ENCODE data around the gene WFIKKN1.

Gene WFIKKN1, protein sequence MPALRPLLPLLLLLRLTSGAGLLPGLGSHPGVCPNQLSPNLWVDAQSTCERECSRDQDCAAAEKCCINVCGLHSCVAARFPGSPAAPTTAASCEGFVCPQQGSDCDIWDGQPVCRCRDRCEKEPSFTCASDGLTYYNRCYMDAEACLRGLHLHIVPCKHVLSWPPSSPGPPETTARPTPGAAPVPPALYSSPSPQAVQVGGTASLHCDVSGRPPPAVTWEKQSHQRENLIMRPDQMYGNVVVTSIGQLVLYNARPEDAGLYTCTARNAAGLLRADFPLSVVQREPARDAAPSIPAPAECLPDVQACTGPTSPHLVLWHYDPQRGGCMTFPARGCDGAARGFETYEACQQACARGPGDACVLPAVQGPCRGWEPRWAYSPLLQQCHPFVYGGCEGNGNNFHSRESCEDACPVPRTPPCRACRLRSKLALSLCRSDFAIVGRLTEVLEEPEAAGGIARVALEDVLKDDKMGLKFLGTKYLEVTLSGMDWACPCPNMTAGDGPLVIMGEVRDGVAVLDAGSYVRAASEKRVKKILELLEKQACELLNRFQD

DNA sequence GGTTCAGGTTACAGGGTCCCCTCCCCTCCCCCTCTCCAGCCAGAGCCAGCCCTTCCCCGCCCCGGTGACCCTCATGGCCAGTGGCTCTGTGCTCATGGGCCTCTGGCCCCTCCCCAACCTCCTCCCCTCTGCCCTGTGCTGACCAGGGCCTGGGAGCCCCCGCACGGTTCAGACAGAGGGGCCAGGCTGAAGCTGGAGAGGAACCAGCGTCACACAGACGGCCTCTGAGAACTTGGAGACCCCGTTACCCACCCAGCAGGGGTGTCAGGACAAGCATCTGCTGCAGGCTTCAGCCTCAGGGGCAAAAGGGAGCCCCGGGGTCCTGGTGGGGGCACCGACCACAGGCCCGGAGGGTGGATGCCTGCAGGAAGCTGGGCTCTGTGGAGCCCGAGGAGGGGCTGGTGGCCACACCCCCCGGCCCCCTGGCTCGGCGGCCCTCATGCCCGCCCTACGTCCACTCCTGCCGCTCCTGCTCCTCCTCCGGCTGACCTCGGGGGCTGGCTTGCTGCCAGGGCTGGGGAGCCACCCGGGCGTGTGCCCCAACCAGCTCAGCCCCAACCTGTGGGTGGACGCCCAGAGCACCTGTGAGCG, at the start of gene WFIKKN1:
Gene WFIKKN1, plus strand, starts transcription at position 171 of the 591 bp plus-strand sequence. Its CDS starts 269 bp downstream, at position 440.
- no peak for DNase-seq

DNA sequence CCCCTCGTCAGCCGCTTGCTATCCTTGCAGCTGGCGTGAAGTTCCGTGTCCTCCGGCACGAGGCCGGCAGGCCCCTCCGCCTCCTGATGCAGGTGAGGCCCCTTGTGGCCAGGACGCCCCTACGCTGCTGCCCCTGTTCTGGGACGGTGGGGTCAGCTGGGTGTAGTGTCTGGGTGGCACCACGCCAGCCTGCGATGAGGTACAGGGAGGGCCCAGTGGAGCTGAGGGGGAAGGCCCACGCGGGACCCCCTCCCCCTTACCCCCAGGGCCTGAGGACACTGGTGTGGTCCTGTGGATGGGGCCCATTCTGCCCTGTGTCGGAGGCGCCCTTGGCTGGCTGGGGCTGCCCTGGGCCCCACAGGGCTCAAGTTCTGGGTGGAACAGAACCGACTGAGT, 48.6 kb upstream of the WFIKKN1 start:
- DNase-seq: no peak

DNA sequence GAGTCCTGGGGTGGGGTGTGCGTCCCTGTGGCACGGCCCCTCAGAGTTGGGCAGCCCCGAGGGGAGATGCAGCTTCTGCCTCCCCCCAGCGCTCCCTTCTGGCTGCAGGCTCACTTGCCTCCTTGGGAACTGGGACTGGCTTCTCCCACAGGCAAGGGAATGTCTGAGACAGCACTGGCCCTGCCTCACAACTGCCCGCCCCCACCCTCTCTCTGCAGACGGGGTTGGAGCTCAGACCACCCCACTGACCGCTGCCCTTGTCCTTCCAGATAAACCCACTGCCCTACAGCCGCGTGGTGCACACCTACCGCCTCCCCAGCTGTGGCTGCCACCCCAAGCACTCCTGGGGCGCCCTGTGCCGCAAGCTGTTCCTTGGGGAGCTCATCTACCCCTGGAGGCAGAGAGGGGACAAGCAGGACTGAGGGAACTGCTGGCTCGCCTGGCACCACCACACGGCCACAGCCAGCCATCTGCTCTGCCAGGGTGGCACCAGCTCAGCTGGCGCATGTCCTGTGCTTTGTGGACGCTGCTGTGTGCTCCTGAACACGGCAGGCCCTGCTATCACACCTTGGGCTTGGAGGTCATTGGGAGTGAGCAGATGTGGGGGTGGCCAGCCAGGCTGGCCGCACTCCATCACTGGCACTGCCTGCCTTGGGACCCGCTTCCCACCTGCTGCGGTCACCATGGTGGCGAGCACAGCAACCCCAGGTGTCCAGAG, 48.0 kb upstream of the WFIKKN1 start:
- DNase-seq: no peak

DNA sequence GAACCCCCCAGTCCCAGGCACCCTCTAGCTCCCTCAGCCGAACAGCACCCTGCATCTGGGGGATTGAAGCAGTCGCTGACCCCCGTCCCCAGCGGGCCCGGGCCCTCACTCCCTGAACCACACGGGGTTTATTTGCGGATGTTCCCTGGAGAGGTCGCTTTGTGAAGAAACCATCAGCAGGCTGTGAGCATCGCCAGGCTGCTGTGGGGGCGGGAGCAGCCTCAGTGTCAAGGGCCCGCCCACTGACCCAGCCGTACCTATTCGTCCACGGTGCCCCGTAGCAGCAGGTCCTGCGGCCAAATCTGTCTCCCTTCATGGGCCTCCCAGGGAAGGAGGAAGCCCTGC, 47.3 kb upstream of the WFIKKN1 start:
- DNase-seq: no peak

DNA sequence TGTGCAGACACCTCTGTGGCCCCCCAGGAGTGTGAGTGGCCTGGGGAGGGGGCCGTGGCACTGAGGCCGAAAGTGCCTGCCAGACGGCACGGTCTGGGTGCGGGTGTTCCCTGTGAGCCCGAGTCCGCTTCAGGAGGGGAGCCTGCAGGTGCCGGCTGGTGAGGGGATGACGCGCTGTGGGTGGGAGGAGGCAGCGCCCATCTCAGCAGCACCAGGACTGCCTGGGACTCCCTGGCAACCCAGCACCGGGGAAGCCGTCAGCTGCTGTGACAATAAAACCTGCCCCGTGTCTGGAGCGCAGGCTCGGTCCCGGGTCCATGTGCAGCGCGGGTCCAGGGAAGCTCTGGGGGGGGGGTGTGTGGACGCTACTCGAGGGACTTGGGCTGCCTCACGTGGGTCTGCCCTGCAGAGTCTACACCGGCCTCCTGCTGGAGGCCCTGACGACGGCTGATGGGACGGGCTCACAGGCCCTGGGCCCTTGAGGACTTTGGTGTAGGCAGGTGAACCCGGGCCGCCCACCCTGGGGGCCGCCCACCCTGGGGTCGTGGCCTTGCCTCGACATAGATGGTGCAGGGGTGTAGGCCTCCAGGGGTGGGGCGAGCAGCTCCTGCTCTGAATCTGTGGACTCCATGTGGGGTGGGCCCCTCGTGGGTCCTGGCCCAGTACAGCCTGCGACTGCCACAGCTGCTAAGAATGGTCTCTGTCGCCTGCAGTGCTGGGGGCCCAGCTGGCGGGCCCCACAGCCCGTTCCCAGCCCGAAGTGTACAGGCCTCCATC, 46.8 kb upstream of the WFIKKN1 start:
- DNase-seq: no peak

DNA sequence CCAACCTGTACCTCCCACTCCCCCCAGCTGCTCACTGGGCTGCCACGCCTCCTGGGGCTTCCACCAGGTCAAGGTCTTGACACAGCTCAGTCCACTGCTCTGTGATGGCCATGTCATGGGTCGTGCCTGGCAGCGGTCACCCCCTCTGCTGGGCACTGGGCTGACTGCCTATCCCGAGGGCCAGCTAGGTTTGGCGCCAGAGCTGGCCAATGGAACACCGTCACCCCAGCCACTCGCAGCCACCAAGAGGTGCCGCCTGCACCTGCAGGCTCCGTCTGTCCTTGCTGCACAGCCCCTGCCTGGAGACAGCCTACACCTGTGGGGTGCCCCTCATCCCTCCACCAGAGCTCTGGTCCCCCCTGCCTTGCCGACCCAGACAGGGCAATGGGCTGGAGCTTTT, 45.4 kb upstream of the WFIKKN1 start:
- peak; percentile 29 for DNase-seq

DNA sequence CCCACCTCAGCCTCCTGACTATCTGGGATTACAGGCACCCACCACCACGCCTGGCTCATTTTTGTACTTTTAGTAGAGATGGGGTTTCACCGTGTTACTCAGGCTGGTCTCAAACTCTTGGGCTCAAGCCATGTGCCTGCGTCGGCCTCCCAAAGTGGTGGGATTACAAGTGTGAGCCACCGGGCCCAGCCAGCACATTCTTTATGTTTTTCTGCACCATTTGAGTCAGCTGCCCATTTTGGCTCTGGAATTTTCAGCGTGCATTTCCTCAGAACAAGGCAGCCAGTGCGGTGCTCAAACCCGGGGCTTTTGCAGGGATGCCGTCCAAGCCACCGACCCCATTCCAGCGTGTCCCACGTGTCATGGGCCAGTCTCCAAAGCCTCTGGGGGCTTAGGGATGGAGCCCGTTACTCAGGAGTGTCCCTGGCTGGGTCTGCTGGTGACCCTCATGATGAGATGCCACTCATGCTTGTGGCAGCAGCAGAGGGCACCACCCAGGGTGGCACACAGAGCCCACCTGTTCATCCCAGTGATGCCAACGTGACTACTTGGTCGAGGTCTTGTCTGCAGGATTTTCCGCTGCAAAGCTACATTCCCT, 44.6 kb upstream of the WFIKKN1 start:
- DNase-seq: no peak

DNA sequence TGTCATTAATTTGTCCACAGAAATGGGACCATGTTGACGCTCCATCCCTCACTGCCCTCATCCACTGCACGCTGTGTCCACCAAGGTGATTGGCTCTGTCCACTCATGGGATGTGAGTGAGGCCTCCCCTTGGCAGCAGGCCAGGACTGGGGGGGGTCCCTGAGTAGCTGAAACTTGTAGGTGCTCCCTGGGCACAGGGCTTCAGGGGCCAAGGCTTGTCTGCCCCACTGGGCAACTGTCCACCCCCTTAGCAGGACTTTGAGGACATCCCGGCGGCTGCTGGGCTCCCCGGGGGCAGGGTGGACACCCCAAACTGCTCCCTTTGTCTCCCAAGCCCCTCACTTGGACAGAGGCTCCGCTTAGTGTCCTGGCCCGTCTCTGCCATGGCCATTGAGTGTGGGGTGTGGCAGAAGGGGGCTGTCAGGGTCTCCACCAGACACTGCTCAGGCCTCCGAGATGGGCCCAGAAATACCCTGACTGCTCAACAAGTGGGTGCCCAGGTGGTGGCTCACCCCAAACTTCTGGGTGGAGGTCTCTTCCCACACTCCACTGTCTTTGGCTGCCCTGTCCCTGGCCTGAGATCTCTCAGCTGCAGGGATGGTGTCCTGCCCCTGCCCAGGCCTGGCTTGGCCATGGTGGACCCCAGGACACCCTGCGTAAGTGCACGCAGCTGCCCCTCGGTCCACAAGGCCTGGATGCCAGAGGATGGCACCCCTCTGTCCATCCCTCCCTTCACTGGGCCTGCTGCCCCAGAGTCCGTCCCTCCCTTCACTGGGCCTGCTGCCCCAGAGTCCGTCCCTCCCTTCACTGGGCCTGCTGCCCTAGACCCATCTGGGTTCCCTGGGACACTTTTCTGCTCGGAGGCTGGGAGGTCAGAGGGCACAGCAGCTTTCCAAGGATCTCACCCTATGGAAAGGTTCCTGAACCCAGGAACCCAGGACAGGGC, 43.9 kb upstream of the WFIKKN1 start:
- no peak for DNase-seq

DNA sequence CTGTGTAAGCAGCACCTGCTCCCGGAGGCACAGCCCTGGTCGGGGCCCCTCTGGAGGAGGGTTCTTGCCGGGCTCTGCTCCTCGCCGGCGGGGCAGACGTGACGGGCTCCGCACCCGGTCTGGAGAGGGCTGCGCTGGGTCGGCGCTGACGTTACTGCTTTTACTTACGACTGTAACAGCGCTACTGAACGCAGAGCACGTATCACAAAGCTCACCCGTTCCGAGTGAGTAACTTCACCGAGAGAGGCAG, 42.2 kb upstream of the WFIKKN1 start:
- DNase-seq: no peak

DNA sequence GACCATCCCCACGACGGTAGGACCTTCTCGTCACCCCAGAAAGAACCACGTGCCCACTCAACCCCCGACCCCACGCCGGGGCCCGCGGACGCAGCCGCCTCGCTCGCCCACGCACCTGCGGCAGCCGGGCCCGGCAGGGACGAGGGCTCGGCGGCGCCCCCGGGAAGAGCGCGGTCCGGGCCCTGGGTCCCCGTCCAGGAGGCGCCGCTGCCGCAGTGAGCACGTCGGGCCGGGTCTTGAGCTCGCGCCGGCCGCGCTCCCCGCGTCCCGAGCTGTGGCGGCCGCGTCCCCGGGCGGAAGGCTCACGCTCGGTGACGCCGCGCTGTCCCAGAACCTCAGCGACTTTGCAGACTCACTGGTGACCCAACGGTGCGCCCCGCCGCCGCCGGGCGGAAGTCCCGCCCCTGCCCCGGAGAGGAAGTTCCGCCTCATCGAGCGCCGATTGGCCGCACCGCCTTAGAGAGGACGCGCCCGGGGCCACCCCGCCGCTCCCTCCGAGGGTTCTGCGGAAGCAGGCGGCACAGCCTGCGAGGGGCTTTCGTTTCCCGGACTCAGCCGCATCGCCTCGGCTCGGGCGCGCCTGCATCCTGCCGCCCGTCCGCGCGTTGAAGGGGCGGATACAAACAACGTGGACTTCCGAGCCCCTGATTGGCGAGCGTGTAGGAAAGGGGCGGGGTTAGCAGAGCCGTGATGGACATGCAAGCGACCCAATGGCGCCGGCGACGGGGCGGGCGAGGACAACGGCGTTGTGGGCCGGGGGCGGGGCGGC, 41.7 kb upstream of the WFIKKN1 start:
- peak; percentile 98 for DNase-seq

DNA sequence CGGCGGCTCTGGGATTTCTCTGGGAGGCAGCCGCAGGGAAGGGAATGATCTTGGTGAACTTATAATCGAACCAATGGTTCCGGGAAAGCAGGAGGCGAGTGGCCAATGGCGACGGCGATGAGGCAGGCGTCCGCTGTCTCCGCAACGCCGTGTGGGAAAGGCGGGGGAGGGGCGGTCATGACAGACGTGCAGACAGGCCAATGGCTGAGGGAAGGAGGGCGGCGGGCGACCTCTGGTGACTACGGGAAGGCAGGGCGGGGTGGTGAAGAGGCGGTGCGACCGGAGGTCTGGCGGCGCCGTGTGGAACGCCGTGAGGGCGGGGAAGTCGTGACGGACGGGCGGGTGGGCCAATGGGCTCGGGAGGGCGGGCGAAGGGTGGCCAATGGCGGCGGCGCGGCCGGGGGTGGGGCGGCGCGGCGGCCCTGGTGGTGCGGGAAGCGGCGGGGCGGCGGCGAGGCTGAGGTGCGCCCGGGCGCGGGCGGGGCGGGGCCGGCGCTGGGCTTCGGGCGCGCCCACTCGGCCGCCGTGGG, 41.1 kb upstream of the WFIKKN1 start, which contains the start of gene RAB40C:
Gene RAB40C, plus strand, starts transcription at position 409 of the 530 bp plus-strand sequence. CDS start 226 bp downstream, outside the sequence.
- DNase-seq: peak; percentile 99

DNA sequence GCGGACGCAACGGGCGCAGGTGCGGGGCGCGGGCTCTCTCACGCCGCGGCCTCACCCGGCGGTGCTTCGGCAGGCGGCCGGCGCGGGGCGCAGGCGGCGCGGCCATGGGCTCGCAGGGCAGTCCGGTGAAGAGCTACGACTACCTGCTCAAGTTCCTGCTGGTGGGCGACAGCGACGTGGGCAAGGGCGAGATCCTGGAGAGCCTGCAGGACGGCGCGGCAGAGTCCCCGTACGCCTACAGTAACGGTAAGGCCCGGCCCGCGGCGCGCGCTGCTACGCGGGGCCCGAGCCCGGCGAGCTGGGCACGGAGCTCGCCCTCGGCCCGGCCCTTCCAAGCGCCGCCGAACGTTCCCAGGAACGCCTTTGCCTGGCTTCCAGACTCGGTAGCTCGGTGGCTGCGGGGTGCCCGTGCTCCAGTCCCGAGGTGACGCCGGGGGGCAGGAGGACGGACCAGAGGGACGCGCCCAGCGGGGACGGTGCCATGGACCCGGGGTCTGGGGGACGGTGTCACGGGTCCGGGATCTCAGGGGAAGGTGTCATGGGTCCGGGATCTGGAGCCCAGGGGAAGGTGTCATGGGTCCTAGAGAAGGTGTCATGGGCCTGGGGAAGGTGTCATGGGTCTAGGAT, 40.5 kb upstream of the WFIKKN1 start:
- peak; percentile 44 for DNase-seq

DNA sequence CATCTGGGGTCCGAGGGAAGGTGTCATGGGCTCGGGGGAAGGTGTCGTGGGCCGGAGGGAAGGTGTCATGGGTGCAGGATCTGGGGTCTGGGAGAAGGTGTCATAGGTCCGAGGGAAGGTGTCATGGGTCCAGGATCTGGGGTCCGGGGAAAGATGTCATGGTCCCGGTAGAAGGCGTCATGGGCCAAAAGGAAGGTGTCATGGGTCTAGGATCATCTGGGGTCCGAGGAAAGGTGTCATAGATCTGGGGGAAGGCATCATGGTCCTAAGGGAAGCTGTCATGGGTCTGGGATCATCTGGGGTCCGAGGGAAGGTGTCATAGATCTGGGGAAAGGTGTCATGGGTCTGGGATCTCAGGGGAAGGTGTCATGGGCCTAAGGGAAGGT, 40.0 kb upstream of the WFIKKN1 start:
- DNase-seq: no peak

DNA sequence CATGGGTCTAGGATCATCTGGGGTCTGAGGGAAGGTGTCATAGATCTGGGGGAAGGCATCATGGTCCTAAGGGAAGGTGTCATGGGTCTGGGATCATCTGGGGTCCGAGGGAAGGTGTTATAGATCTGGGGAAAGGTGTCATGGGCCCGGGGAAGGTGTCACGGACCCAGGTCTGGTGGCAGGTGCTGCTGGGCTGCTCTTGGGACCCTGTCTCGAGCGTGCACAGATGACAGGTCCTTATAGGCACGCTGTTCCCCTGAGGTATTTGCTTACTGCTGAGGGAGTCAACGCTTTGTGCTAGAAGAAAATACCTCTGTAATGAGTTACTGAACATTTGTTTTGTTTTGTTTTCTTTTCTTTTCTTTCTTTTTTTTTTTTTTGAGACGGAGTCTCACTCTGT, 39.6 kb upstream of the WFIKKN1 start:
- no peak for DNase-seq

DNA sequence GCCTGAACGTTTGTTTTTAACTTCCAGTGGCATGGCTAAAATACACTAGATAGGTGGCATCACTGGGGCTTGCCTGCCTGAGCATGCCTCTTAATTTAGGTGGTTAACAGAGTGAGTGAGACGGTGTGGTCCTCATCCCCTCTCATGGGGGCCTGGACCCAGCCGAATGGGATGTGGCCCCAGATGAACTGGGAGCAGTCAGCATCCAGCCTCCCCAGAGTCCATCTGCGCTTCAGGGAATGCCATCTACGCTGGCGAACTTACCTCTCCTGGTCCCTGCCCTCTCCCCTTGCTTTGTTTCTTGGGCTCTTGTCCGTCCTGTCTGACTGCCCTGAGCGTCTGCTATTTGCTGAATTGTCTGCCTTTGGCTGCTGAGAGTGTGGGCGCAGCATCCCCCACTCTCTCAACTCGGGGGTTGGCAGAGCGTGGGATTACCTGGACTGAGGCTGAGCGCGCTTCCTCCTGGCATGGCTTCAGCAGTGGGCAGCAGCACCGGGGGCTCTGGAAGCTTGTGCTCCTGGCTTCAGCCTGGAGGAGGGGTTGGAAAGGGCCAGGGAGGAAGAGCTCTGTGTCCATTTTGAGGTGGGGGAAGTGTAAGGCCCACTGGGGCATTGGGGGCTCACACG, 38.8 kb upstream of the WFIKKN1 start:
- DNase-seq: no peak

DNA sequence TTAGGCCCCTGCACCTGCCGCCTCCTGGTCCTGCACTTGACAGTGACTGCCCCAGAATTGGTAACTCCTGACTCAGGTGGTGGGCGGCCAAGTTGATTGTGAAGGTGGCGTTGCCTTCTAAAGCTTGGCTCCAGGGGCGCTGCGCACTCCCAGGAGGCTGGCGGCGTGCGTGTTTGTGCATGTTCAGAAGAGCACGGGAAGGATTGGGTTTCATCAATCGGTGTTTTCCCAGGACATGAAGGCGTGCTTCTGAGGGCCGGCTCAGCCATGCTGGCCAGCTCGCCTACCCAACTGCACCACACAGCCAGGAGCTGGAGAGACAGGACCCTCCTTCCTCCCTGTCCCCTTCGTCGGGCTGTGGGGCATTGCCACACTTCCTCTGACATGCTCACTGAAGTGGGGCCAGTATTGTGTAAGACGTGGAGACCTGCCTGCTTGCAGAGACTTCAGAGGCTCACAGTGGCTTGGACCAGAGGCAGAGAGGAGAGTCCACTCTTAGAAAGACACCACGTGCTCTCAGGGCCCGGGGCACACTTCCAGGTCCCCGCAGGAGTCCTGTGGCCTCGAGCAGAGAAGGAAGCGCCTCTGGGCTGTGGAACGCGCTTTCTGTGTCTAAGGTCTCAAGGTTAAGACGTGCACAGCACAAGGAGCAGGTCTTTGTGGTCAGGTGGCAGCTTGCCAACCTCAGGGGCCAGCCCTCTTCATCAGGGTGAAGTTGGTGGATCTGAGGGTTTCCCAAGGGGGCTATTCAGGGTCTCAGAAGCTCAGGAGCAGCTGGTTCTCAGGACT, 38.1 kb upstream of the WFIKKN1 start:
- no peak for DNase-seq

DNA sequence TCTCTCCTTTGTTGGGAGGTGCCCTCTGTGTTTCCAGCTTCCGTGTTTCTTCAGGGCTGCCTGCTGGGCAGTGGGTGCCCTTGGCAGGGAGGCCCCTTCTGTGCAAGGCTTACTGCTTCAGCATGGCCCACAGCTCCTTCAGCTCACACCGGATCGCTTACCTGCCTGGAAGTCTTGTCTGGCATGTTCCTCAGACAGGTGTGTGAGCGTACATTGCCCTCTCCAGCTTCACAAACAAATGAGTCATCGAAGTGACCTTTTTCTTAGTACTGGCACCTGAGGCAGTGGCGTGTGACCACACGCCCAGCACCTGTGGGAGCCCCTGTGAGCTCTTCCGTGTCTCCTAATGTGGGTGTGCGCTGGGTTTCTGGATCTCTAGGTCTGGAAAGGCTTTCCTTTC, 37.4 kb upstream of the WFIKKN1 start:
- no peak for DNase-seq

DNA sequence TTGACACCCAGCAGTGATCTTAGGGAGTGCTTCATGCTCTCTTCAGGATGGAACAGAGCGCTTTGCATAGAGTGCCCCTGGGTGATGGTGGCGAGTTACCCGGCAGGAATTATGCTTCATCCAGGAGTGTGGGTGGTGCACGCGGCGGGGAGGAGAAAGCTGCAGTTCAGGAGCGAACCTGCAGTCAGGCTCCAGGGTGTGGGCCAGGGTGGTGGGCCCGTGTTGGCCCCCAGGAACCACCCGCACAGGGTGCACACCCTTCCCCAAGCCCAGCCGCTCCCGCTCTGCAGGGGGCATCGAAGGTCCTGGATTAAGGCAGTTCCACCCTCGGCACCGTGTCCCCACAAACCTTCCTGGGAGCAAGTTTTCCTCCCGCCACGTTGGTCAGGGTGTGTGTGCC, 37.0 kb upstream of the WFIKKN1 start:
- DNase-seq: no peak

DNA sequence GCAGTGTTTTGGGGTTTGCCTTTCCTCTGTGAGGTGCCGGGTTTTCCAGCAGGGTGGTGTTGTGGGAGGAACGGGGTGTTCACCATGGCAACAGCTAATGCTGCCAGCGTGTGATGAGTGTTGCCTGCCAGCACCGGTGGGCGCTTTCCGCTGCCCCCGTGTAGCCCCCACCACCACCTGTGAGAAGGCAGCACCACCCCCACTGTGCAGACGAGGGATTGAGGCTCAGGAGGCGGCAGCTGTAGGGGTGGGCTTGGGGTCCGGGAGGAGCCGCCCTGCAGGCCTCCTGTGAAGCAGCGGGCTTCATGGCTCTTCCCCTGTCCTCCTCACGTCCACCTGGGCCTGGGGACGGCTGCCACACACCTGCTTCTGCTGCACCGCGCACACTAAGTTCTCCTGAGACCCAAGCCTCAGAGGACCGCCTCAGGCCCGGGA, 35.7 kb upstream of the WFIKKN1 start:
- DNase-seq: no peak

Measured in activated CD4-positive, alpha-beta T cell treated with anti-CD3 and anti-CD28 coated beads for 48 hours (primary cell).